ENCODE results near the gene UGT1A7. TPM values are rescaled to one million over a fixed set of nuclear protein-coding genes. Genes with fewer than 3 reads are reported as not detected.
"Not testable (repeated sequence)": the region's sequence is repeated elsewhere in the genome, so short reads cannot be mapped to it uniquely, and the experiment has no call there.

Gene UGT1A7
- total RNA-seq, 2 donors from 2014 or later, result not detected

- H3K27me3 Mint-ChIP-seq, result peaks cover 12% of the 10 kb centered on the region
- H3K27ac Mint-ChIP-seq, result no peak overlapping the region
- no peaks in the 10 kb centered on the region for H3K36me3 Mint-ChIP-seq (ENCODE audit: low read depth)
- no peak overlapping the region for H3K4me3 Mint-ChIP-seq
- no peaks in the 10 kb centered on the region for H3K9me3 Mint-ChIP-seq
- H3K4me1 Mint-ChIP-seq, result no peaks in the 10 kb centered on the region
- ATAC-seq (replicated peaks), result no peak
Observed at GRCh38 chr2:233691443-233692433, 10.0 kb downstream of the UGT1A7 start.

- ATAC-seq (replicated peaks), result no peak
- Mint-ChIP-seq H3K4me1 (no peaks in the 10 kb centered on the region), H3K27ac (no peak within 1 kb of the TSS), H3K9me3 (no peaks in the 10 kb centered on the region), H3K36me3 (ENCODE audit: low read depth) (no peaks in the 10 kb centered on the region), H3K27me3 (peaks cover 17% of the 10 kb centered on the region), H3K4me3 (no peak within 1 kb of the TSS)
Observed at GRCh38 chr2:233692648-233693047, 10.9 kb downstream of the UGT1A7 start, which contains the start of gene UGT1A6. Gene UGT1A6, plus strand, starts transcription at chr2:233692890. Its CDS starts 115 bp downstream, at chr2:233693005.

GRCh38 chr2:233693963-233694362 is 12.3 kb downstream of the UGT1A7 start:
- no peaks in the 10 kb centered on the region for H3K9me3 Mint-ChIP-seq
- H3K36me3 Mint-ChIP-seq (ENCODE audit: low read depth), result no peaks in the 10 kb centered on the region
- no peak overlapping the region for H3K27ac Mint-ChIP-seq
- no peak overlapping the region for H3K4me3 Mint-ChIP-seq
- H3K27me3 Mint-ChIP-seq, result peaks cover 18% of the 10 kb centered on the region
- no peaks in the 10 kb centered on the region for H3K4me1 Mint-ChIP-seq
- no peak for ATAC-seq (replicated peaks)

- Mint-ChIP-seq H3K4me3 (no peak overlapping the region), H3K27ac (no peak overlapping the region), H3K36me3 (ENCODE audit: low read depth) (no peaks in the 10 kb centered on the region), H3K9me3 (no peaks in the 10 kb centered on the region), H3K27me3 (peaks cover 18% of the 10 kb centered on the region), H3K4me1 (no peaks in the 10 kb centered on the region)
- ATAC-seq (replicated peaks), result no peak
Observed at GRCh38 chr2:233698740-233699139, 17.0 kb downstream of the UGT1A7 start.

- Mint-ChIP-seq H3K27me3 (peaks cover 22% of the 10 kb centered on the region), H3K9me3 (peaks cover 5% of the 10 kb centered on the region), H3K36me3 (ENCODE audit: low read depth) (no peaks in the 10 kb centered on the region), H3K4me3 (no peak overlapping the region), H3K4me1 (no peaks in the 10 kb centered on the region), H3K27ac (no peak overlapping the region)
- no peak for ATAC-seq (replicated peaks)
Observed at GRCh38 chr2:233699424-233700027, 17.8 kb downstream of the UGT1A7 start.

- Mint-ChIP-seq H3K36me3 (ENCODE audit: low read depth) (no peaks in the 10 kb centered on the region), H3K27me3 (peaks cover 23% of the 10 kb centered on the region), H3K4me3 (no peak overlapping the region), H3K9me3 (peaks cover 5% of the 10 kb centered on the region), H3K27ac (no peak overlapping the region), H3K4me1 (no peaks in the 10 kb centered on the region)
- ATAC-seq (replicated peaks), result no peak
Observed at GRCh38 chr2:233700028-233700635, 18.4 kb downstream of the UGT1A7 start.

- H3K36me3 Mint-ChIP-seq (ENCODE audit: low read depth); H3K27ac Mint-ChIP-seq; H3K4me1 Mint-ChIP-seq; H3K9me3 Mint-ChIP-seq; ATAC-seq (replicated peaks); H3K4me3 Mint-ChIP-seq: not testable (repeated sequence)
- H3K27me3 Mint-ChIP-seq, result peaks cover 23% of the 10 kb centered on the region
Observed at GRCh38 chr2:233700842-233701241, 19.1 kb downstream of the UGT1A7 start.

GRCh38 chr2:233702238-233702637 is 20.5 kb downstream of the UGT1A7 start:
- Mint-ChIP-seq H3K36me3 (ENCODE audit: low read depth) (no peaks in the 10 kb centered on the region), H3K4me3 (no peak overlapping the region), H3K27ac (no peak overlapping the region), H3K9me3 (peaks cover 5% of the 10 kb centered on the region), H3K4me1 (no peaks in the 10 kb centered on the region), H3K27me3 (peaks cover 18% of the 10 kb centered on the region)
- ATAC-seq (replicated peaks), result no peak

- Mint-ChIP-seq H3K27me3 (peaks cover 34% of the 10 kb centered on the region), H3K27ac (no peak overlapping the region), H3K4me1 (no peaks in the 10 kb centered on the region), H3K36me3 (ENCODE audit: low read depth) (no peaks in the 10 kb centered on the region), H3K4me3 (no peak overlapping the region), H3K9me3 (peaks cover 5% of the 10 kb centered on the region)
- no peak for ATAC-seq (replicated peaks)
Observed at GRCh38 chr2:233705911-233706506, 24.3 kb downstream of the UGT1A7 start.

- no peaks in the 10 kb centered on the region for H3K4me1 Mint-ChIP-seq
- no peak overlapping the region for H3K4me3 Mint-ChIP-seq
- peaks cover 5% of the 10 kb centered on the region for H3K9me3 Mint-ChIP-seq
- ATAC-seq (replicated peaks), result no peak
- no peak overlapping the region for H3K27ac Mint-ChIP-seq
- no peaks in the 10 kb centered on the region for H3K36me3 Mint-ChIP-seq (ENCODE audit: low read depth)
- peaks cover 40% of the 10 kb centered on the region for H3K27me3 Mint-ChIP-seq
Observed at GRCh38 chr2:233706720-233707119, 25.0 kb downstream of the UGT1A7 start.

- Mint-ChIP-seq H3K36me3 (ENCODE audit: low read depth) (no peaks in the 10 kb centered on the region), H3K27me3 (peaks cover 47% of the 10 kb centered on the region), H3K9me3 (peaks cover 5% of the 10 kb centered on the region), H3K4me3 (no peak overlapping the region), H3K4me1 (no peaks in the 10 kb centered on the region), H3K27ac (no peak overlapping the region)
- ATAC-seq (replicated peaks), result no peak
Observed at GRCh38 chr2:233707940-233708644, 26.4 kb downstream of the UGT1A7 start.

- Mint-ChIP-seq H3K27ac (no peak overlapping the region), H3K4me1 (no peaks in the 10 kb centered on the region), H3K27me3 (peaks cover 54% of the 10 kb centered on the region), H3K9me3 (peaks cover 4% of the 10 kb centered on the region), H3K4me3 (no peak overlapping the region), H3K36me3 (ENCODE audit: low read depth) (no peaks in the 10 kb centered on the region)
- ATAC-seq (replicated peaks), result no peak
Observed at GRCh38 chr2:233708942-233709341, 27.2 kb downstream of the UGT1A7 start.

GRCh38 chr2:233711312-233712008 is 29.8 kb downstream of the UGT1A7 start:
- peak; percentile 66 for ATAC-seq (replicated peaks)
- H3K36me3 Mint-ChIP-seq (ENCODE audit: low read depth), result no peaks in the 10 kb centered on the region
- no peak overlapping the region for H3K4me3 Mint-ChIP-seq
- H3K9me3 Mint-ChIP-seq, result no peaks in the 10 kb centered on the region
- H3K4me1 Mint-ChIP-seq, result no peaks in the 10 kb centered on the region
- peaks cover 56% of the 10 kb centered on the region for H3K27me3 Mint-ChIP-seq
- no peak overlapping the region for H3K27ac Mint-ChIP-seq

Measured in activated T-helper 17 cell treated with anti-CD3 and anti-CD28 coated beads, Interleukin-2, amount 50 U/mL, for 72 hours (primary cell).